H9 (cell line): Measurements from ENCODE around the gene RHOV. TPM values are rescaled to one million over a fixed set of nuclear protein-coding genes. Genes with fewer than 3 reads are reported as not detected.

Experiments used
- DNase-seq: peaks from one replicate; pipeline ENCODE4 v3.0.0-alpha.2; 2017
- H2AFZ ChIP-seq: one replicate; pipeline ENCODE4 v1.6.1; 2013; ENCODE audit warnings: mild to moderate bottlenecking, low read length, control low read depth, moderate library complexity
- H2AK5ac ChIP-seq: 2 replicates; pipeline ENCODE4 v1.6.1; 2013; ENCODE audit warnings: low read length, control low read depth, mixed read lengths; ENCODE audit not compliant: insufficient read length
- H2BK120ac ChIP-seq: one replicate; pipeline ENCODE4 v1.6.1; 2013; ENCODE audit warnings: low read depth, mild to moderate bottlenecking, low read length, control low read depth, inconsistent platforms; ENCODE audit not compliant: poor library complexity, severe bottlenecking
- H2BK12ac ChIP-seq: 2 replicates; pipeline ENCODE4 v1.6.1; 2013; ENCODE audit warnings: low read length, control low read depth, mixed read lengths, low read depth; ENCODE audit not compliant: insufficient read length
- H2BK15ac ChIP-seq: 2 replicates; pipeline ENCODE4 v1.6.1; 2013; ENCODE audit warnings: low read depth, low read length, control low read depth
- H2BK20ac ChIP-seq: one replicate; pipeline ENCODE4 v1.6.1; 2013; ENCODE audit warnings: low read depth, mild to moderate bottlenecking, low read length, control low read depth, inconsistent platforms; ENCODE audit not compliant: poor library complexity, severe bottlenecking
- H2BK5ac ChIP-seq: 2 replicates; pipeline ENCODE4 v1.6.1; 2013; ENCODE audit warnings: low read length, control low read depth, mixed read lengths; ENCODE audit not compliant: insufficient read length
- H3K14ac ChIP-seq: 2 replicates; pipeline ENCODE4 v1.6.1; 2013; ENCODE audit warnings: low read length, control low read depth; ENCODE audit not compliant: insufficient read depth
- H3K18ac ChIP-seq: 2 replicates; pipeline ENCODE4 v1.6.1; 2013; ENCODE audit warnings: low read depth, mild to moderate bottlenecking, mixed read lengths, low read length, control low read depth; ENCODE audit not compliant: insufficient read length
- H3K23ac ChIP-seq: 2 replicates; pipeline ENCODE4 v1.6.1; 2013; ENCODE audit warnings: low read length, control low read depth, mixed read lengths, low read depth; ENCODE audit not compliant: insufficient read length
- H3K23me2 ChIP-seq: 2 replicates; pipeline ENCODE4 v1.6.1; 2013; ENCODE audit warnings: low read depth, mild to moderate bottlenecking, mixed read lengths, low read length, control low read depth; ENCODE audit not compliant: insufficient read length, poor library complexity, severe bottlenecking
- H3K27ac ChIP-seq: 2 replicates; pipeline ENCODE4 v1.5.1; 2013; ENCODE audit warnings: low read length, control low read depth, mixed read lengths, low read depth; ENCODE audit not compliant: insufficient read length
- H3K27me3 ChIP-seq: 2 replicates; pipeline ENCODE4 v1.6.1; 2013; ENCODE audit warnings: low read length, control low read depth, inconsistent platforms; ENCODE audit not compliant: insufficient read depth
- H3K4ac ChIP-seq: 2 replicates; pipeline ENCODE4 v1.6.1; 2013; ENCODE audit warnings: low read depth, mild to moderate bottlenecking, control low read depth, inconsistent platforms, low read length, moderate library complexity
- H3K4me1 ChIP-seq: 2 replicates; pipeline ENCODE4 v1.6.1; 2013; ENCODE audit warnings: low read length, control low read depth, inconsistent platforms; ENCODE audit not compliant: insufficient read depth
- H3K4me2 ChIP-seq: 2 replicates; pipeline ENCODE4 v1.6.1; 2013; ENCODE audit warnings: low read length, control low read depth, mixed read lengths; ENCODE audit not compliant: insufficient read length, insufficient read depth
- H3K56ac ChIP-seq: 2 replicates; pipeline ENCODE4 v1.6.1; 2013; ENCODE audit warnings: low read depth, mild to moderate bottlenecking, mixed read lengths, low read length, control low read depth; ENCODE audit not compliant: insufficient read length
- H3K79me1 ChIP-seq: 2 replicates; pipeline ENCODE4 v1.6.1; 2013; ENCODE audit warnings: low read depth, mild to moderate bottlenecking, moderate library complexity, low read length, control low read depth, inconsistent platforms; ENCODE audit not compliant: insufficient read depth, poor library complexity, severe bottlenecking
- H3K79me2 ChIP-seq: 2 replicates; pipeline ENCODE4 v1.6.1; 2013; ENCODE audit warnings: low read length, control low read depth, inconsistent platforms; ENCODE audit not compliant: insufficient read depth
- H3K9ac ChIP-seq: 2 replicates; pipeline ENCODE4 v1.6.1; 2013; ENCODE audit warnings: low read length, control low read depth, mixed read lengths; ENCODE audit not compliant: insufficient read length; ENCODE audit errors: extremely low read depth
- H3K9me3 ChIP-seq: one replicate; pipeline ENCODE4 v1.6.1; 2013; ENCODE audit warnings: low read depth, low read length, inconsistent platforms; ENCODE audit not compliant: control insufficient read depth
- H3T11ph ChIP-seq: one replicate; pipeline ENCODE4 v1.6.1; 2013; ENCODE audit warnings: mild to moderate bottlenecking, low read length, control low read depth, inconsistent platforms
- H4K20me1 ChIP-seq: one replicate; pipeline ENCODE4 v1.6.1; 2013; ENCODE audit not compliant: control insufficient read depth, insufficient read length, insufficient read depth
- H4K5ac ChIP-seq: 2 replicates; pipeline ENCODE4 v1.6.1; 2013; ENCODE audit warnings: low read depth, mild to moderate bottlenecking, mixed read lengths, low read length, control low read depth; ENCODE audit not compliant: insufficient read length
- H4K8ac ChIP-seq: replicated peaks from 2 replicates; pipeline ENCODE4 v1.6.1; 2013; ENCODE audit warnings: low read length, control low read depth, mixed read lengths, low read depth; ENCODE audit not compliant: insufficient read length
- H4K91ac ChIP-seq: 2 replicates; pipeline ENCODE4 v1.6.1; 2013; ENCODE audit warnings: low read depth, mild to moderate bottlenecking, moderate library complexity, mixed read lengths, low read length, control low read depth; ENCODE audit not compliant: insufficient read length
- H3K27ac Mint-ChIP-seq, 3 experiments: 2 replicates in 2 of 3; 3 replicates in 1 of 3; pipeline ENCODE4 v1.8.0; 2020 to 2021; ENCODE audit warnings: mixed read lengths in 3 of 3, mild to moderate bottlenecking in 1 of 3, moderate library complexity in 1 of 3
- H3K27me3 Mint-ChIP-seq: 2 replicates; pipeline ENCODE4 v1.8.0; 2021; ENCODE audit warnings: low read depth, mild to moderate bottlenecking, moderate library complexity, mixed read lengths
- H3K36me3 Mint-ChIP-seq, 3 experiments: 2 replicates in 2 of 3; 3 replicates in 1 of 3; pipeline ENCODE4 v1.8.0; 2020 to 2021; ENCODE audit warnings: low read depth in 3 of 3, mixed read lengths in 3 of 3; ENCODE audit not compliant: insufficient read depth in 1 of 3
- H3K4me1 Mint-ChIP-seq, 2 experiments: 2 replicates each; pipeline ENCODE4 v1.8.0; 2020; ENCODE audit warnings: mixed read lengths in 2 of 2
- H3K4me3 Mint-ChIP-seq, 2 experiments: 2 replicates in 1 of 2; 3 replicates in 1 of 2; pipeline ENCODE4 v1.8.0; 2020 to 2021; ENCODE audit warnings: mild to moderate bottlenecking in 2 of 2, mixed read lengths in 2 of 2, moderate library complexity in 1 of 2
- H3K9me3 Mint-ChIP-seq, 2 experiments: 2 replicates in 1 of 2; 3 replicates in 1 of 2; pipeline ENCODE4 v1.8.0; 2020; ENCODE audit warnings: mild to moderate bottlenecking in 2 of 2, mixed read lengths in 2 of 2, moderate library complexity in 1 of 2
- CTCF ChIP-seq: fragments of 200-600 bp; sonication (generic); conservative IDR thresholded peaks from 3 replicates; pipeline ENCODE4 v1.8.0; 2021; ENCODE audit warnings: antibody characterized with exemption, mild to moderate bottlenecking
- WGBS: extraction: QIAGEN DNeasy Blood & Tissue Kit; methylation state at CpG from one replicate; pipeline ENCODE4 v1.1.7; 2013; ENCODE audit warnings: missing lambda C conversion rate, low lambda C conversion rate, mixed read lengths; ENCODE audit not compliant: insufficient read length; ENCODE audit errors: extremely low coverage; 5-methylcytosine and 5-hydroxymethylcytosine counted together
- total RNA-seq: library from RNA; stranded (reverse); gene quantifications from 2 replicates; pipeline ENCODE4 v1.2.1, GENCODE V29; 2021

The RHOV gene
- total RNA-seq, 1 experiment from 2014 or later: 3.9 TPM

DNA sequence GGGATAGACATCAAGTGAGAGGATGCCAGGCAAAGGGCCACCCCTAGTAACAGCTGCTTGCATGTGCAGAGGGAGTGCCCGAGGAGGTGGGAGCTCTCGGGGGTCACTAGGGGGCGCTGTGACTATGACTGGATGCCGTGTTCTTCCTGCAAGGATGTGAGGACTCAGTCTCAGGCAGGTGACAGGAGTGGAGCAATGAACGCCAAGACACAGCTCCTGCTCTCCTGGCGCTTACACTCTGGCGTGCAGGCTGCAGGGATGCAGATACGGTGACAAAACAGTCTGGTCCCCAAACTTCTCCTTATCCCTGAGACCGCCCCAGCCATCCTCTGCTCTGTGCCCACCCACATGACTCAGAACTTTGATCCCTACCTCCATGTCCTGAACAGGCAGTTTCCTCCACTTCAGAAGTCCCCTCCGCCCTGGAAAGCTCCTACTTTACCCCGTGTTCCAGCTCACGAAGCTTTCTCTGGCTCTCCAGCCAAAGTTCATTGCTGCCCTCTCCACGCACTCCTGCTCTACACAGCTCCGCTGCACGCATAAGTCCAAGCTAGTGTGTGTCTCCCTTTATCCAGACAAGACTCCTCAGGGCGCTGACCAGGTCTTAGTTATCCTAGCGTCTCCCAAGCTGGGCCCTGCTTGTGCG is 14.7 kb downstream of the RHOV start:
- Mint-ChIP-seq H3K9me3 (no peaks in the 10 kb centered on the region), H3K4me3 (no peak overlapping the region; a peak in 1 of 5 replicates), H3K4me1 (peaks cover 23 to 27% of the 10 kb centered on the region in 2 experiments), H3K27me3 (peaks cover 4% of the 10 kb centered on the region; the same call in 1 of the 2 replicates), H3K27ac (peak overlapping the region in 1 of 3 experiments; percentile 95; a peak in 3 of 7 replicates), H3K36me3 (peaks cover 8 to 38% (median 34%) of the 10 kb centered on the region in 3 experiments; a peak in 6 of 7 replicates)
- Histone ChIP-seq H3T11ph (no peak overlapping the region), H3K79me2 (no peaks in the 10 kb centered on the region), H3K27ac (no peak overlapping the region), H2AFZ (no peak overlapping the region), H3K9me3 (no peaks in the 10 kb centered on the region), H4K91ac (no peak overlapping the region), H3K4ac (no peak overlapping the region), H4K20me1 (no peaks in the 10 kb centered on the region), H2BK120ac (no peak overlapping the region), H2BK20ac (no peak overlapping the region), H4K8ac (no peak overlapping the region), H3K79me1 (no peaks in the 10 kb centered on the region), H3K4me2 (no peak overlapping the region), H3K56ac (no peak overlapping the region), H3K18ac (no peak overlapping the region), H3K23me2 (no peaks in the 10 kb centered on the region), H2BK12ac (no peak overlapping the region), H3K14ac (no peak overlapping the region), H3K27me3 (no peaks in the 10 kb centered on the region), H2BK15ac (no peak overlapping the region), H3K9ac (no peak overlapping the region), H4K5ac (no peak overlapping the region), H3K4me1 (no peaks in the 10 kb centered on the region), H2AK5ac (no peak overlapping the region), H3K23ac (no peak overlapping the region), H2BK5ac (no peak overlapping the region)
- peak; percentile 95 for DNase-seq
- no CpG with 5 or more reads among the region's 18 CpGs for WGBS
- TF ChIP-seq CTCF: peak; percentile 92
